ENCODE data around the gene LRRC53. TPM values are rescaled to one million over a fixed set of nuclear protein-coding genes. Genes with fewer than 3 reads are reported as not detected.

LRRC53 gene
- polyA plus RNA-seq, 1 donor (not counting 4 experiments of a cell fraction or from before 2014, with no cell fraction given): not detected

DNA sequence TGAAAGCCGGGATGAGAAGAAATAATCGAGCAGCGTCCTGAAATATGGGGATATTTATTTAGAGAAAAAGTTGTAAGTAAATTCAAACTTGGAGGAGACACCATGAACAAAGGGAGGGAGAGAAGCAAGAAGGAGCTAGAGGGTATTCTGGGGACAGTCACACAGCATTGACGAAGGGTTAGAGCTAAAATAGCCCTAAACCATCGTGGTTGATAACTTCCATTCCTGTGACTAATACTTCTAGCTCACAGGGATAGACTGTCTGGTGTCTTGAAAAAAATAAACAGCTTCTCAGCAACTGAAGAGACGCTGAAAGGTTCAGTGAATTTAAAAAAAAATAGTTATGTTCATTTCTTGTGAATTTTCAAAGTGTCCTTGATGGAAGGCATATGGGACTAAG is 86.7 kb downstream of the LRRC53 start:
- H2AFZ ChIP-seq (ENCODE audit: control insufficient read depth, low read length): no peak overlapping the region
- no peaks in the 10 kb centered on the region for H3K79me2 ChIP-seq (ENCODE audit: control insufficient read depth, insufficient read depth, low read length)
- no peak overlapping the region for H3K27ac ChIP-seq (ENCODE audit: control insufficient read depth, insufficient read depth, low read length)
- no peaks in the 10 kb centered on the region for H3K27me3 ChIP-seq (ENCODE audit: control insufficient read depth, extremely low read depth, insufficient read depth, low read length)
- H3K9me1 ChIP-seq (ENCODE audit: control insufficient read depth, extremely low read depth, insufficient read depth, low read length): no peaks in the 10 kb centered on the region
- no peak overlapping the region for H3K9ac ChIP-seq (ENCODE audit: control insufficient read depth, extremely low read depth, insufficient read depth, low read length)
- no peak for FAIRE-seq
- DNase-seq (ENCODE audit: low read depth, low spot score): no peak
- no peaks in the 10 kb centered on the region for H3K9me3 ChIP-seq (ENCODE audit: control insufficient read depth, low read depth, low read length)
- no peak overlapping the region for H3K4me2 ChIP-seq (ENCODE audit: control insufficient read depth, extremely low read depth, insufficient read depth, low read depth, low read length)
- TF ChIP-seq CTCF (optimal IDR thresholded peaks at IDR 0.05 in 1 of 3, IDR thresholded peaks at IDR 0.05 in 1 of 3, conservative IDR thresholded peaks at IDR 0.05 in 1 of 3; ENCODE audit: extremely low read depth in 1 of 3, insufficient read depth in 2 of 3, low read length in 3 of 3) (no peak), EZH2 (IDR thresholded peaks at IDR 0.05; ENCODE audit: low read length) (no peak)
- dilution Hi-C loops (cut with MboI; ENCODE audit: extremely low pct_ligation_motif_present, low sequenced_read_pairs): no loop called here
- H3K36me3 ChIP-seq (ENCODE audit: control insufficient read depth in 2 of 2, extremely low read depth in 1 of 2, insufficient read depth in 2 of 2, low read length in 2 of 2): no peaks in the 10 kb centered on the region
- H3K4me3 ChIP-seq (ENCODE audit: control insufficient read depth in 2 of 3, extremely low read depth in 1 of 3, insufficient read depth in 2 of 3, low read depth in 1 of 3, low read length in 3 of 3): no peak overlapping the region
- no peaks in the 10 kb centered on the region for H4K20me1 ChIP-seq (ENCODE audit: control insufficient read depth, extremely low read depth, insufficient read depth, low read length)
- no peaks in the 10 kb centered on the region for H3K4me1 ChIP-seq (ENCODE audit: control insufficient read depth, extremely low read depth, insufficient read depth, low read length)

DNA sequence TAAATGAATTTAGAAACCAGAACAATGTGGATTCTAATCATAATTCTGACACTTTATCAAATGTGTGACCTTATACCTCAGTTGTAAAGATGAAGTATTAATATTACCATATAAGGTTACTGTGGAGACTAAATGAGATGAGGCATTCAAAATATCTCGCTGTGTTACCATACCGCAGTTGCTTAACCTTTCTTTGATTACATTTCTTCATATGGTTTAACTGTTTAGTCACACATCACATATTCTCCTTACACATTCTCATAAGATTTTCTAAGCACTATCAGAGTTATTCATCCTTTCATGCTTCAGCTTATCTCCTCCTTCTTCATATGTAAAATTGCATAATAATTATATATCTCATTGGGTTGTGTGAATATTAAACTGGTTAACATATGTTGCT is 88.9 kb downstream of the LRRC53 start:
- Histone ChIP-seq H3K79me2 (ENCODE audit: control insufficient read depth, insufficient read depth, low read length) (no peaks in the 10 kb centered on the region), H3K4me1 (ENCODE audit: control insufficient read depth, extremely low read depth, insufficient read depth, low read length) (no peaks in the 10 kb centered on the region), H3K4me2 (ENCODE audit: control insufficient read depth, extremely low read depth, insufficient read depth, low read depth, low read length) (no peak overlapping the region), H2AFZ (ENCODE audit: control insufficient read depth, low read length) (no peak overlapping the region), H3K27me3 (ENCODE audit: control insufficient read depth, extremely low read depth, insufficient read depth, low read length) (no peaks in the 10 kb centered on the region), H3K27ac (ENCODE audit: control insufficient read depth, insufficient read depth, low read length) (no peak overlapping the region), H3K9ac (ENCODE audit: control insufficient read depth, extremely low read depth, insufficient read depth, low read length) (no peak overlapping the region), H4K20me1 (ENCODE audit: control insufficient read depth, extremely low read depth, insufficient read depth, low read length) (no peaks in the 10 kb centered on the region), H3K9me1 (ENCODE audit: control insufficient read depth, extremely low read depth, insufficient read depth, low read length) (no peaks in the 10 kb centered on the region), H3K36me3 (ENCODE audit: control insufficient read depth in 2 of 2, extremely low read depth in 1 of 2, insufficient read depth in 2 of 2, low read length in 2 of 2) (no peaks in the 10 kb centered on the region), H3K4me3 (ENCODE audit: control insufficient read depth in 2 of 3, extremely low read depth in 1 of 3, insufficient read depth in 2 of 3, low read depth in 1 of 3, low read length in 3 of 3) (no peak overlapping the region), H3K9me3 (ENCODE audit: control insufficient read depth, low read depth, low read length) (no peaks in the 10 kb centered on the region)
- TF ChIP-seq EZH2 (IDR thresholded peaks at IDR 0.05; ENCODE audit: low read length) (no peak), CTCF (optimal IDR thresholded peaks at IDR 0.05 in 1 of 3, IDR thresholded peaks at IDR 0.05 in 1 of 3, conservative IDR thresholded peaks at IDR 0.05 in 1 of 3; ENCODE audit: extremely low read depth in 1 of 3, insufficient read depth in 2 of 3, low read length in 3 of 3) (no peak)
- FAIRE-seq: no peak
- no peak for DNase-seq (ENCODE audit: low read depth, low spot score)
- dilution Hi-C loops (cut with MboI; ENCODE audit: extremely low pct_ligation_motif_present, low sequenced_read_pairs): no loop called here
